Naive thymus-derived CD4-positive, alpha-beta T cell (primary cell): ENCODE data around the gene KISS1. TPM values are rescaled to one million over a fixed set of nuclear protein-coding genes. Genes with fewer than 3 reads are reported as not detected.

Experiments
- ATAC-seq: fragments of 150-1000 bp; cut with Tn5 transposase; 2 replicates; pipeline ENCODE4 v1.10.0; 2021; ENCODE audit warnings: mild to moderate bottlenecking, moderate library complexity
- CTCF ChIA-PET: fragments of 350-600 bp; sonication (Branson Sonifier 250); formaldehyde crosslinking; loops from one replicate; lab custom pipeline; 2021; ENCODE audit warnings: antibody characterized with exemption; lab: Charles Lee
- POLR2A ChIA-PET: fragments of 350-600 bp; sonication (Branson Sonifier 250); formaldehyde crosslinking; loops from one replicate; lab custom pipeline; 2021; ENCODE audit warnings: antibody characterized with exemption, inconsistent platforms; lab: Charles Lee
- DNase-seq, 9 donors: peaks; one replicate each; pipeline versions ENCODE4 v3.0.0 to v3.0.0-alpha.2; 2020 to 2022; ENCODE audit warnings: mixed read lengths in 1 of 9
- H3K27ac ChIP-seq: one replicate; pipeline ENCODE4 v1.7.0; 2013; ENCODE audit warnings: mild to moderate bottlenecking, low read depth, low read length, moderate library complexity
- H3K27me3 ChIP-seq, 2 donors: one replicate each; pipeline ENCODE4 v1.7.0; 2013; ENCODE audit warnings: low read length in 2 of 2, mild to moderate bottlenecking in 2 of 2, moderate library complexity in 2 of 2; ENCODE audit not compliant: control insufficient read depth in 2 of 2, insufficient read depth in 2 of 2
- H3K36me3 ChIP-seq, 3 experiments: 1 replicate in 2 of 3; 2 replicates in 1 of 3; pipeline ENCODE4 v1.7.0; 2013; ENCODE audit warnings: low read length in 3 of 3, mild to moderate bottlenecking in 3 of 3, moderate library complexity in 1 of 3; ENCODE audit not compliant: insufficient read depth in 3 of 3, control insufficient read depth in 2 of 3
- H3K4me1 ChIP-seq, 2 donors: one replicate each; pipeline ENCODE4 v1.7.0; 2013; ENCODE audit warnings: low read length in 2 of 2, mild to moderate bottlenecking in 2 of 2, moderate library complexity in 1 of 2; ENCODE audit not compliant: control insufficient read depth in 2 of 2, insufficient read depth in 2 of 2
- H3K4me3 ChIP-seq: 2 replicates; pipeline ENCODE4 v1.7.0; 2013; ENCODE audit warnings: mild to moderate bottlenecking, low read length
- H3K9me3 ChIP-seq, 3 experiments: 1 replicate in 2 of 3; 2 replicates in 1 of 3; pipeline ENCODE4 v1.7.0; 2013; ENCODE audit warnings: low read length in 3 of 3; ENCODE audit not compliant: control insufficient read depth in 2 of 3
- H3K27ac Mint-ChIP-seq, 9 donors: one replicate each; pipeline ENCODE4 v1.8.0; 2020 to 2022; ENCODE audit warnings: mixed read lengths in 9 of 9, mild to moderate bottlenecking in 8 of 9, moderate library complexity in 5 of 9, inconsistent platforms in 2 of 9
- H3K27me3 Mint-ChIP-seq, 5 donors: one replicate each; pipeline ENCODE4 v1.8.0; 2021 to 2022; ENCODE audit warnings: mixed read lengths in 5 of 5, mild to moderate bottlenecking in 1 of 5
- H3K36me3 Mint-ChIP-seq, 5 donors: one replicate each; pipeline ENCODE4 v1.8.0; 2020 to 2022; ENCODE audit warnings: mixed read lengths in 5 of 5, mild to moderate bottlenecking in 3 of 5, inconsistent platforms in 1 of 5
- H3K4me1 Mint-ChIP-seq, 7 donors: one replicate each; pipeline ENCODE4 v1.8.0; 2020 to 2022; ENCODE audit warnings: mixed read lengths in 7 of 7, mild to moderate bottlenecking in 3 of 7, inconsistent platforms in 1 of 7
- H3K4me3 Mint-ChIP-seq, 10 donors: one replicate each; pipeline ENCODE4 v1.8.0; 2020 to 2022; ENCODE audit warnings: mild to moderate bottlenecking in 10 of 10, mixed read lengths in 10 of 10, moderate library complexity in 6 of 10, inconsistent platforms in 2 of 10
- H3K9me3 Mint-ChIP-seq, 11 donors: one replicate each; pipeline ENCODE4 v1.8.0; 2020 to 2022; ENCODE audit warnings: mixed read lengths in 11 of 11, mild to moderate bottlenecking in 4 of 11, inconsistent platforms in 1 of 11, moderate library complexity in 1 of 11
- intact Hi-C, 2 donors: fragments of 100-400 bp; cut with micrococcal nuclease; formaldehyde crosslinking; loops; one replicate each; pipeline ENCODE4 v1.15.1; 2023
- polyA plus RNA-seq, 2 donors: library from polyadenylated mRNA; unstranded; fragments of 300-500 nt; fragmentation: Illumina TruSeq; gene quantifications; one replicate each; pipeline ENCODE4 v1.2.3, GENCODE V29; 2021
- total RNA-seq, 6 experiments: library from RNA in 5 of 6; stranded (reverse) in 5 of 6; gene quantifications; 1 replicate in 5 of 6; 2 replicates in 1 of 6; pipeline ENCODE4 v1.2.3 and lab custom pipeline; 2021 to 2026

The KISS1 gene
- total and polyA plus RNA-seq, 7 experiments from 2014 or later = 0.61 TPM; not detected in 6

DNA sequence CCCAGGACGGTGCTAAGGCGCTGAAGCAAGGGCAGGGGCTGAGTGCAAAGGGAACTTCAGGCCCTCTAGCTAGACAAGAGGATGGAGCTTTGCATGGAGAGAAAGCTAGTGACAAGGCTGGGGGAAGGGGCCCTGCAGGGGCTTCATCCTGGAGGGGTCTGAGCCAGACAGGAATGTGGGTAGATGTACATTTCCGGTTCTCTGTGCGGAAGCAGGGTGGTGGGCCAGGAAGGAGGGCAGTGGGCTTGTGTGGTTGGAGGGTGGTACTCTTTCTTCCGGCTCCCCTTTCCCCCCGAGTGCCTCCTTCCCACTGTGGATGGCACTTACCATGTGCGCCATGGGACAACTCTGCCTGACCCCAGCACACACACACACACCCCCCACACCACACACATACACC, 1.5 kb downstream of the KISS1 start:
- H3K36me3 Mint-ChIP-seq = no peaks in the 10 kb centered on the region
- peaks cover 19 to 25% (median 22%) of the 10 kb centered on the region in 5 donors for H3K27me3 Mint-ChIP-seq
- ChIA-PET CTCF (interaction anchor here (0.9 to 1.2 kb wide), 2 partner anchors 12 to 169 kb away, joined by 3 to 4 read pairs; no protein-coding TSS in a partner anchor), POLR2A (no interaction called here)
- H3K4me1 Mint-ChIP-seq = peaks cover 4 to 24% (median 12%) of the 10 kb centered on the region in 7 donors
- ATAC-seq (no peak), DNase-seq (no peak)
- Histone ChIP-seq H3K4me3 (no peak overlapping the region), H3K27ac (no peak overlapping the region), H3K36me3 (no peaks in the 10 kb centered on the region), H3K4me1 (no peaks in the 10 kb centered on the region), H3K27me3 (no peaks in the 10 kb centered on the region), H3K9me3 (no peaks in the 10 kb centered on the region)
- peaks cover 0 to 6% (median 0%) of the 10 kb centered on the region in 11 donors for H3K9me3 Mint-ChIP-seq
- H3K4me3 Mint-ChIP-seq = no peak overlapping the region
- H3K27ac Mint-ChIP-seq = peak overlapping the region in 2 of 9 donors; percentile 21 to 67
- intact Hi-C loops = no loop called here

DNA sequence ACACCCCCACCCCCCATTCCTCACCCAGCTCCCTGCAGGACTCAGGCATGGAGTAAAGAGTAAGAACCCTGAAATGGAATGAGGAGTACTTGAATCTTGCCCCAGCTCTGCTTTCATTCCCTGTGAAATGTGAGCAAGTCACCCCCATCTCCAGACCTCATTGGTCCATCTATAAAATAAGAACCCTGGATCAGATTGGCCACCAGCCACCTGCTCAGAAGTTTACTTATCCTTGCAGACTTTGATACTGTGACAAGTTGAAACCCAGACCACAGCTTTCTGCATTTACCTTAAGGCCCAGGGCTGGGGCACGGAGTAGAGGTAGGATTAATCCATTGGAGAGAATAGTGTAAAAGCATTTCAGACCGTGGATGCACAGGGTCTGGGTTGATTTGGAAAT, 2.2 kb downstream of the KISS1 start:
- Mint-ChIP-seq H3K9me3 (peaks cover 0 to 6% (median 0%) of the 10 kb centered on the region in 11 donors), H3K4me1 (peaks cover 5 to 29% (median 13%) of the 10 kb centered on the region in 7 donors), H3K27ac (no peak overlapping the region), H3K27me3 (peaks cover 26 to 32% (median 29%) of the 10 kb centered on the region in 5 donors), H3K36me3 (no peaks in the 10 kb centered on the region), H3K4me3 (no peak overlapping the region)
- Histone ChIP-seq H3K4me1 (no peaks in the 10 kb centered on the region), H3K9me3 (no peaks in the 10 kb centered on the region), H3K4me3 (no peak overlapping the region), H3K36me3 (no peaks in the 10 kb centered on the region), H3K27me3 (peaks cover 0 to 3% of the 10 kb centered on the region in 2 donors), H3K27ac (no peak overlapping the region)
- ChIA-PET CTCF (interaction anchor here (0.9 to 1.2 kb wide), 2 partner anchors 13 to 170 kb away, joined by 3 to 4 read pairs; no protein-coding TSS in a partner anchor), POLR2A (no interaction called here)
- intact Hi-C loops = no loop called here
- ATAC-seq = no peak
- DNase-seq = no peak

DNA sequence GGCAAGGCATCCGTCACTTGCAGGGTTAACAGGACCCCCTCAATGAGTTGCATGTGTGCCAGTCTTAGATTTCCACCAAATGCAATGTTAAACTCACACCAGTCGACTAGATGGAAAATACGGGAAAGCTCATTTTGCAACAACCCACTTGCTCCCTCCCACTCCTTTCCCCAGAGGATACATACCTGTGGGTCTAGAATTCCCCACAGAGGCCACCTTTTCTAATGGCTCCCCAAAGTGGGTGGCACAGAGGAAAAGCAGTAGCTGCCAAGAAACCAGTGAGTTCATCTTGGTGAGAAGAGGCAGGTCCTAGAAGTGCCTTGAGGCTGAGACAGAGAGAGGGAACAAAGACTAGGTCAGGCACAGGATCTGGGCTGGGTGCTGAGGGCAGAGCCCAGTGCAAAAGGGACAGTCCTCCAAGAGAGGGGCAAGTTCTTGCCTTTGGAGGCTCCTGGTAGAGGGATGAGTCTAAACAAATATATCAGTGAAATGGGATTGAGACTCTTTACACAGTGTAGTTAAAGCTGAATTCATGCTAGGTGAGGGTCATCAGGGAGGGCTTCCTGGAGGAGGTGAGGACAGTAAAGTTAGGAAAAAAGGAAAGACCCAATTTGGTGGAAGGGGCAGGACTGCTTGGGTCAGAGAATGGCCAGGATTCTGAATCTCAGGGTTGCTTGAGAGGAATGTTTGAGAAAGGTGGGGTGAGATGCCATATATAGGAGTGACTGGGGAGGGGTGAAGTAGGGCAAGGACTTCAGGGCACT, 3.5 kb downstream of the KISS1 start:
- no peak for DNase-seq
- no peak overlapping the region for H3K4me3 ChIP-seq
- no peaks in the 10 kb centered on the region for H3K9me3 ChIP-seq
- H3K36me3 ChIP-seq = no peaks in the 10 kb centered on the region
- CTCF ChIA-PET = no interaction called here
- H3K4me1 ChIP-seq = no peaks in the 10 kb centered on the region
- Mint-ChIP-seq H3K27ac (no peak overlapping the region), H3K4me3 (no peak overlapping the region), H3K36me3 (no peaks in the 10 kb centered on the region), H3K4me1 (peaks cover 9 to 34% (median 17%) of the 10 kb centered on the region in 7 donors), H3K9me3 (peaks cover 0 to 6% (median 0%) of the 10 kb centered on the region in 11 donors), H3K27me3 (peaks cover 34 to 45% (median 41%) of the 10 kb centered on the region in 5 donors)
- ATAC-seq = no peak
- POLR2A ChIA-PET = no interaction called here
- no peak overlapping the region for H3K27ac ChIP-seq
- H3K27me3 ChIP-seq = peaks cover 0 to 3% of the 10 kb centered on the region in 2 donors
- intact Hi-C loops = no loop called here

DNA sequence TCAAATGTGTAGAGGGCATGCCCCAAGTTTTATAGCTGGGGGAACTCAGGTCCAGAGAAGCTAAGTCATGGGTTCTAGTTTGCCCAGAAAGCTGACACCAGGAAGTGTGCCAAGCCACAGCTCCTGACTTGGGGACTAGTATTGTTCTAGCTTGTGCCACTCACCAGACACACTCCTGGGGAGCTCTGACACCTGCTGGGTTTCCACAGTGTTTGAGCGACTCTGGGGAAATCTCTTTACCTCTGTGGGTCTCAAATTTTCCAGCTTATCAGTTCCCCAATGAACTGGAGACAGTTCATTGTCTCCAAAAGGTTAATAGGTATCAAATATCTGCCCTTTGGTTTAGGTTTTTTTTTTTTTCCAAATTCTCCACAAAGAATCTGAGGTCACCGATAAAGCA, 4.2 kb downstream of the KISS1 start:
- H3K27ac ChIP-seq = no peak overlapping the region
- ATAC-seq (no peak), DNase-seq (no peak)
- intact Hi-C loops = no loop called here
- ChIA-PET POLR2A (no interaction called here), CTCF (no interaction called here)
- Mint-ChIP-seq H3K4me3 (no peak overlapping the region), H3K9me3 (peaks cover 0 to 6% (median 0%) of the 10 kb centered on the region in 11 donors), H3K4me1 (peaks cover 9 to 34% (median 17%) of the 10 kb centered on the region in 7 donors), H3K27ac (no peak overlapping the region), H3K36me3 (no peaks in the 10 kb centered on the region), H3K27me3 (peaks cover 40 to 51% (median 47%) of the 10 kb centered on the region in 5 donors)
- no peaks in the 10 kb centered on the region for H3K9me3 ChIP-seq
- no peaks in the 10 kb centered on the region for H3K36me3 ChIP-seq
- H3K4me3 ChIP-seq = no peak overlapping the region
- no peaks in the 10 kb centered on the region for H3K4me1 ChIP-seq
- H3K27me3 ChIP-seq = peaks cover 3% of the 10 kb centered on the region in 2 donors

DNA sequence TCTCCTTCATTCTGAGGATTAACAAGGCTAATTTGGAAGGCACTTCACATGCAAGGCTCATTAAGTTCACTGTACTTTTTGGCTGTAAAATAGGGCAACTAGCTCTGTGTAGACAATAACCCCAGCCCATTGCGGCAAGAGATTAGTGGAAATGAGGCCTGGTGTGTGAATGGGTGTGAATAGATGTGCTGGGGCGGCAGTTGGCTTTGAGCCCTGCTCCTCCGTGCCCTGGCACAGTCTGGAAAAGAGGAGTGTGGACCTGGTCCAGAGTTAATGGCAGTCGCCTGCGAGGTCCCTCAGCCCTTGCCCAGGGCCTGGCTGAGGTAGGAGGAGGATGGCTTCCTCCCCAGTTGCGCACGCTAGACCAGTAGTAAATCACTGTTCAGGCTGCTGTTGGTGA, 4.8 kb downstream of the KISS1 start:
- peaks cover 0 to 6% (median 0%) of the 10 kb centered on the region in 11 donors for H3K9me3 Mint-ChIP-seq
- H3K36me3 ChIP-seq = no peaks in the 10 kb centered on the region
- ChIA-PET CTCF (no interaction called here), POLR2A (no interaction called here)
- no peak overlapping the region for H3K27ac Mint-ChIP-seq
- no peaks in the 10 kb centered on the region for H3K9me3 ChIP-seq
- no peak overlapping the region for H3K27ac ChIP-seq
- no peaks in the 10 kb centered on the region for H3K36me3 Mint-ChIP-seq
- no peaks in the 10 kb centered on the region for H3K4me1 ChIP-seq
- peaks cover 3% of the 10 kb centered on the region in 2 donors for H3K27me3 ChIP-seq
- peak overlapping the region in 3 of 10 donors; percentile 7 to 57 (median 54) for H3K4me3 Mint-ChIP-seq
- H3K27me3 Mint-ChIP-seq = peaks cover 45 to 54% (median 52%) of the 10 kb centered on the region in 5 donors
- DNase-seq (no peak), ATAC-seq (no peak)
- peaks cover 9 to 34% (median 17%) of the 10 kb centered on the region in 7 donors for H3K4me1 Mint-ChIP-seq
- no peak overlapping the region for H3K4me3 ChIP-seq
- intact Hi-C loops = no loop called here

DNA sequence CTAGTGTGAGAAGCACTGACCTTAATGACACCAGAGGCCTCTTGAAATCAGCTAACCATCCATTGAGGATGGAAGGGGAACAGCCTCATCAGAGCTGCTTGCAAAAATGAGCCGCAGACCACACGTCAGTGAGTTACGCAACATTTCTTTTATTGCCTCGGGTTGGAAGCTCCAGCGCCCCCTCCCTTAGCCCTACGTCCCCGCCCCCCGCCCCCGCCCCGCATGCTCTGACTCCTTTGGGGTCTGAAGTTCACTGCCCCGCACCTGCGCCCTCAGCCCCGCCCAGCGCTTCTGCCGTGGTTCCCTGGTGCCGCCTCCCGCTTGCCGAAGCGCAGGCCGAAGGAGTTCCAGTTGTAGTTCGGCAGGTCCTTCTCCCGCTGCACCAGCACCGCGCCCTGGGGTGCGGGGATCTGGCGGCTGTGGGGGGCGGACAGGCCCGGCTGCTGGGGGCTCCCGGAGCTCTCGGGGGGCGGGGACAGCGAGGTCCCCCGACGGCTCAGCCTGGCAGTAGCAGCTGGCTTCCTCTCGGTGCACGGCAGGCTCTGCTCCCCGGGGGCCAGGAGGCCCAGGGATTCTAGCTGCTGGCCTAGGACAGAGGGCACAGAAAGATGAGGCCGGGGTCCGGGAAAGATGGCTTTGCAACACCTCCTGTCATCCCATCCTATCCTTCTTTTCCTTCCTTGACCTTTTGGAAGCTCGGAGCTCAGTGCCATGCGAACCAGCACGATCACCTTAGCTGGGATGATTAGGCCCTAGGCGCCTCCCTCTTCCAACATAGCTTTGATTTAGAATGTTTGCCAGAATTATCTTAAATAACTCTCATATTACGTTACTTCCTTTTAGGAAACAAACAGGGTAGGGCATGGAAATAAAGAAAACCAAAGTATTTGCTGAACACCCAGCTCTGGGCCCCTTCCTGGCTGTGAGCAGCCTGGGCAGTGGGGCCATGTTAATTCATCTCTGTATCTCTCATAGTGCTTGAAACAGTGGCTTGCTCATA, 5.8 kb downstream of the KISS1 start:
- peaks cover 3% of the 10 kb centered on the region in 2 donors for H3K27me3 ChIP-seq
- POLR2A ChIA-PET = no interaction called here
- intact Hi-C loops = no loop called here
- H3K27ac ChIP-seq = no peak overlapping the region
- H3K4me1 ChIP-seq = no peaks in the 10 kb centered on the region
- ATAC-seq = peak; percentile 72
- peak overlapping the region; percentile 13 to 69 (median 46) for H3K4me3 Mint-ChIP-seq
- CTCF ChIA-PET = interaction anchor here (0.6 to 0.9 kb wide), 3 partner anchors 11 to 119 kb away, joined by 3 read pairs; no protein-coding TSS in a partner anchor
- peak in 2 of 9 donors; percentile 10 to 40 for DNase-seq
- no peaks in the 10 kb centered on the region for H3K36me3 Mint-ChIP-seq
- H3K27ac Mint-ChIP-seq = peak overlapping the region in 3 of 9 donors; percentile 55 to 86 (median 60)
- H3K9me3 ChIP-seq = no peaks in the 10 kb centered on the region
- peaks cover 9 to 34% (median 17%) of the 10 kb centered on the region in 7 donors for H3K4me1 Mint-ChIP-seq
- peaks cover 48 to 55% (median 53%) of the 10 kb centered on the region in 5 donors for H3K27me3 Mint-ChIP-seq
- no peaks in the 10 kb centered on the region for H3K36me3 ChIP-seq
- peaks cover 0 to 6% (median 0%) of the 10 kb centered on the region in 11 donors for H3K9me3 Mint-ChIP-seq
- no peak overlapping the region for H3K4me3 ChIP-seq
